Osteoblast (primary cell): ENCODE data around the gene NDUFS8. TPM values are rescaled to one million over a fixed set of nuclear protein-coding genes. Genes with fewer than 3 reads are reported as not detected.

Source experiments
- DNase-seq: peaks from one replicate; pipeline ENCODE4 v3.0.0; 2011; ENCODE audit warnings: low spot score, mixed read lengths; ENCODE audit not compliant: insufficient read length; ENCODE audit errors: missing footprints
- H2AFZ ChIP-seq: 2 replicates; pipeline ENCODE4 v1.6.0; 2011; ENCODE audit warnings: mild to moderate bottlenecking, low read length
- H3K27ac ChIP-seq: 2 replicates; pipeline ENCODE4 v1.5.1; 2011; ENCODE audit warnings: mild to moderate bottlenecking, low read depth, low read length, moderate library complexity
- H3K27me3 ChIP-seq: 2 replicates; pipeline ENCODE4 v1.6.0; 2012; ENCODE audit warnings: mild to moderate bottlenecking, control low read depth, inconsistent platforms, low read length, moderate library complexity; ENCODE audit not compliant: insufficient read depth
- H3K36me3 ChIP-seq: 2 replicates; pipeline ENCODE4 v1.5.1; 2011; ENCODE audit warnings: mild to moderate bottlenecking, low read length, control low read depth, moderate library complexity; ENCODE audit not compliant: insufficient read depth
- H3K4me1 ChIP-seq: 2 replicates; pipeline ENCODE4 v1.5.1; 2011; ENCODE audit warnings: mild to moderate bottlenecking, low read length, control low read depth, moderate library complexity; ENCODE audit not compliant: insufficient read depth
- H3K4me2 ChIP-seq: 2 replicates; pipeline ENCODE4 v1.6.0; 2011; ENCODE audit warnings: mild to moderate bottlenecking, low read length; ENCODE audit not compliant: insufficient read depth
- H3K4me3 ChIP-seq: fragments of 200-600 bp; sonication (generic); 3 replicates; pipeline ENCODE4 v1.5.1; 2012; ENCODE audit warnings: mild to moderate bottlenecking, low read length, inconsistent platforms; ENCODE audit not compliant: insufficient read depth
- H3K79me2 ChIP-seq: 2 replicates; pipeline ENCODE4 v1.6.0; 2012; ENCODE audit warnings: mild to moderate bottlenecking, low read length, control low read depth, inconsistent platforms; ENCODE audit not compliant: insufficient read depth
- H3K9me3 ChIP-seq: 2 replicates; pipeline ENCODE4 v1.5.1; 2011; ENCODE audit warnings: low read depth, low read length, control low read depth
- H4K20me1 ChIP-seq: 2 replicates; pipeline ENCODE4 v1.6.0; 2012; ENCODE audit warnings: mild to moderate bottlenecking, low read length, control low read depth; ENCODE audit not compliant: insufficient read depth
- total RNA-seq: library from RNA; depleted of rRNA; stranded (reverse); fragments of >200 nt; gene quantifications from 2 replicates; pipeline ENCODE4 v1.2.3, GENCODE V29; 2012
- TF ChIP-seq, protein P1 (sequence below): IDR thresholded peaks from 2 replicates; pipeline ENCODE4 v1.5.1; 2011; ENCODE audit warnings: mild to moderate bottlenecking, low read depth, low read length, moderate library complexity; ENCODE audit errors: extremely low read depth

Gene NDUFS8
- total RNA-seq, 1 donor, result 73.1 TPM

DNA sequence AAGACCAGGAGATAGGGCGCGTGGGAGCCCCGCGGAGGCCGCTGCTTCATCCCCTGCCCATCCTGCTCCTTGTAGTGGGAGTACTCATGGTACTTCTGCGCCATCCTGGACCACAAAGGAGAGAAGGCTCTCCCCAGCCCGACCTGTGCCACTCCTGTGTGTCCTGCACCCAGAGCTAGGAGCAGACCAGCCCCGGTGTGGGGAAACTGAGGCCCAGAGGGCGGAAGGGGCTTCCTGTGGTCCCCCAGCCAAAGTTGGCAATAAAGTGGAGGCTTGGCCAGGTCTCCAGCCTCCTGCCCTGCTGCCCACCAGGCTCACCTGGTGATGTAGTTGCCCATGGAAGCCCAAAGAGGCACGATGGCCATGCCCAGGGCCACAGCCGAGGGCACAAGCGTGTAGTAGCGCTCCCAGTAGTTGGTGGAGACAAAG, 31.3 kb upstream of the NDUFS8 start:
- Histone ChIP-seq H3K4me1 (peaks cover 2% of the 10 kb centered on the region), H3K4me2 (no peak overlapping the region), H3K4me3 (no peak overlapping the region), H2AFZ (no peak overlapping the region), H3K36me3 (no peaks in the 10 kb centered on the region), H3K27me3 (no peaks in the 10 kb centered on the region), H3K79me2 (no peaks in the 10 kb centered on the region), H3K9me3 (no peaks in the 10 kb centered on the region), H3K27ac (no peak overlapping the region), H4K20me1 (no peaks in the 10 kb centered on the region)
- TF ChIP-seq, protein P1, sequence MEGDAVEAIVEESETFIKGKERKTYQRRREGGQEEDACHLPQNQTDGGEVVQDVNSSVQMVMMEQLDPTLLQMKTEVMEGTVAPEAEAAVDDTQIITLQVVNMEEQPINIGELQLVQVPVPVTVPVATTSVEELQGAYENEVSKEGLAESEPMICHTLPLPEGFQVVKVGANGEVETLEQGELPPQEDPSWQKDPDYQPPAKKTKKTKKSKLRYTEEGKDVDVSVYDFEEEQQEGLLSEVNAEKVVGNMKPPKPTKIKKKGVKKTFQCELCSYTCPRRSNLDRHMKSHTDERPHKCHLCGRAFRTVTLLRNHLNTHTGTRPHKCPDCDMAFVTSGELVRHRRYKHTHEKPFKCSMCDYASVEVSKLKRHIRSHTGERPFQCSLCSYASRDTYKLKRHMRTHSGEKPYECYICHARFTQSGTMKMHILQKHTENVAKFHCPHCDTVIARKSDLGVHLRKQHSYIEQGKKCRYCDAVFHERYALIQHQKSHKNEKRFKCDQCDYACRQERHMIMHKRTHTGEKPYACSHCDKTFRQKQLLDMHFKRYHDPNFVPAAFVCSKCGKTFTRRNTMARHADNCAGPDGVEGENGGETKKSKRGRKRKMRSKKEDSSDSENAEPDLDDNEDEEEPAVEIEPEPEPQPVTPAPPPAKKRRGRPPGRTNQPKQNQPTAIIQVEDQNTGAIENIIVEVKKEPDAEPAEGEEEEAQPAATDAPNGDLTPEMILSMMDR, result no peak
- peak; percentile 37 for DNase-seq

DNA sequence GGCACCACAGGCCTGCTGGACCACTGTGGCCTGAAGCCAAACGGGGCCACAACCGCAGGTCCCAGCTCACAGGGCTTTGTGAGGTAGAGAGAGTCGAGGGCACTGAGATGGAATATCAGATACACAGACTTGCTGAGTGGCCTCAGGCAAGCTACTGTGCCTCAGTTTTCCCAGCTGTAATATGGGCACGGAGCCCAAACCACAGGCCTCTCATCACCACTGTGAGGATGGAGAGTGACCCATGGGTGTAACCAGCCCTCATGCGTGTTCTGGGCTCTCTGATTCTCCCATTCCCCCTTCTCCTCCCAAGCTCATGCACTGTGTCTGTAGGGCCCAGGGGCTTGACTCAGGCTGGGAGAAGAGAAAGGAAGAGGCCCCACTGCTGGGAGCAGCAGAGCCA, 30.8 kb upstream of the NDUFS8 start:
- Histone ChIP-seq H2AFZ (no peak overlapping the region), H4K20me1 (no peaks in the 10 kb centered on the region), H3K27me3 (no peaks in the 10 kb centered on the region), H3K27ac (no peak overlapping the region), H3K9me3 (no peaks in the 10 kb centered on the region), H3K4me2 (no peak overlapping the region), H3K36me3 (no peaks in the 10 kb centered on the region), H3K79me2 (no peaks in the 10 kb centered on the region), H3K4me3 (no peak overlapping the region), H3K4me1 (peaks cover 3% of the 10 kb centered on the region)
- peak; percentile 44 for DNase-seq
- TF ChIP-seq, protein P1, result no peak

DNA sequence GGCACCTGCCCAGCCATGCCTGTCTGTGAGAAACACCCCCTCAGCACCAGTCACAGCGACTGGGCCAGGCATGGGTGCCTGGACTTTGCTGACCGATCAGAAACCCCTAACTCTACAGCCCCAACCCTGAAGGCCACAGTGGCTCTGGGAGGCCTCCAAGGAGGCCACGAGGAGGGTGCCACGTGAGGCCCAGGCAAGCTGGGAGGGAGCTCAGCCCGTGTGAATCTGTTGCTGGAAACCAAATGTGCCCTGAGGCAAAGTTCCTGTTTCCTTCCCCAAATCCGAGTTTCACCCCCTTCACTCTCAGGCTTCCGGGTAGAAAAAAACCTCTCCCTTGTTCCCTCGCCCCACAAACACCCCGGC, 27.9 kb upstream of the NDUFS8 start:
- Histone ChIP-seq H3K27ac (no peak overlapping the region), H3K79me2 (no peaks in the 10 kb centered on the region), H3K4me3 (no peak overlapping the region), H3K9me3 (no peaks in the 10 kb centered on the region), H3K4me2 (no peak overlapping the region), H2AFZ (no peak overlapping the region), H3K27me3 (no peaks in the 10 kb centered on the region), H4K20me1 (no peaks in the 10 kb centered on the region), H3K36me3 (no peaks in the 10 kb centered on the region), H3K4me1 (peaks cover 3% of the 10 kb centered on the region)
- DNase-seq, result peak; percentile 45
- TF ChIP-seq, protein P1, result no peak

DNA sequence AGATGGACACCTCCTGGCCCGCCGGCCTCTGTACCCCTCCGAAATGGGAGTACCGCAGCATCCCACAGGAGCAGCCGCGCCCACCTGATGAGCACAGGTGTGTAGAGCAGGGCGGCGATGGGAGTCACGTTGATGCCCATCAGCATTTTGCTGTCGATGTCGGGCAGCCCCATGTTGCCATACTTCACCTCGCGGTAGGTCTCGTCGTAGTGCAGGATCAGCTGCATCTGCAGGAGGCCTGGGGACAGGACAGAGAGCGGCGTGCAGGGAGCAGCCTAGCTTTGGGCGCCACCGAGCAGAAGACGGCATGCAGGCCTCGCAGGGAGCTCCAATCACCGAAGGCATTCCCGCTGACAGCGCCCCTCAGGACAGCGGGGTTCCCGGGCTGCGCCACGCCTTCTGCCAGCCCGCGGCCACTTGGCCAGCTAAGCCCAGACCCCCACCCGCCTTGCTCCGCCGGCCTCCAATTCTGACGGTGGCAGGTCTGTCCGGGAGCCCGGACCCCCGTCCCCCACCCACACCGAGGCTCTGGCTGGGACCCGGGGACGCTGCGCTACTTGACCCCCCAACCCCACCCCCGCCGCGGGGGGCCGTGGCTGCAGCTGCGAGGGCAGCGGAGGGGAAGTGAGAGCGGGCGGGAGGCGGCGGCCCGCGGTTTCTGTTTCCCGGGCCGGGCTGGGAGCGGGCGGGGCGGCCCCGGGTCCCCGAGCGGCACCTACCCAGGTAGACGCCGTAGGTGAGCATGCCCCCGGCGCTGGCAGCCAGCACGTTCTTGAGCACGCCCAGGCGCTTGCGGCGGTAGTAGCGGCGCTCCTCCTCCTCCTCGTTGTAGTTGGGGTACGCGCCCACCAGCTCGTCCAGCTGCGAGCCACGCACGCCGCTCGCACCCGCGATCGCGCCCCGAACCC, 27.3 kb upstream of the NDUFS8 start:
- TF ChIP-seq, protein P1, result no peak
- no peaks in the 10 kb centered on the region for H3K27me3 ChIP-seq
- peak overlapping the region; percentile 74 for H3K4me3 ChIP-seq
- no peaks in the 10 kb centered on the region for H3K79me2 ChIP-seq
- H3K4me2 ChIP-seq, result peak overlapping the region; percentile 79
- DNase-seq, result peak; percentile 89
- H3K36me3 ChIP-seq, result no peaks in the 10 kb centered on the region
- no peaks in the 10 kb centered on the region for H4K20me1 ChIP-seq
- H3K9me3 ChIP-seq, result no peaks in the 10 kb centered on the region
- no peak overlapping the region for H3K27ac ChIP-seq
- peaks cover 3% of the 10 kb centered on the region for H3K4me1 ChIP-seq
- peak overlapping the region; percentile 51 for H2AFZ ChIP-seq
